CD14-positive monocyte (primary cell): ENCODE data around the gene LDLRAD4. TPM values are rescaled to one million over a fixed set of nuclear protein-coding genes. Genes with fewer than 3 reads are reported as not detected.

Source experiments
- DNase-seq, 3 donors: peaks; one replicate each; pipeline ENCODE4 v3.0.0-alpha.2; 2011 to 2022
- H2AFZ ChIP-seq: 2 replicates; pipeline ENCODE4 v1.6.0; 2012; ENCODE audit warnings: mild to moderate bottlenecking, low read depth, low read length, inconsistent platforms; ENCODE audit not compliant: insufficient read depth, poor library complexity, severe bottlenecking
- H3K27ac ChIP-seq, 2 donors: 1 replicate in 1 of 2; 2 replicates in 1 of 2; pipeline ENCODE4 v1.5.1; 2012 to 2013; ENCODE audit warnings: low read length in 2 of 2, control low read depth in 1 of 2, inconsistent platforms in 1 of 2, low read depth in 1 of 2, mild to moderate bottlenecking in 1 of 2
- H3K27me3 ChIP-seq, 2 donors: one replicate each; pipeline versions ENCODE4 v1.6.0 to v1.6.1; 2011 to 2013; ENCODE audit warnings: low read length in 2 of 2; ENCODE audit not compliant: control insufficient read depth in 2 of 2, insufficient read depth in 2 of 2
- H3K36me3 ChIP-seq, 2 donors: replicated peaks in 1 of 2; 1 replicate in 1 of 2; 2 replicates in 1 of 2; pipeline versions ENCODE4 v1.5.1 to v1.6.1; 2012 to 2013; ENCODE audit warnings: low read length in 2 of 2, control low read depth in 1 of 2, inconsistent platforms in 1 of 2, mild to moderate bottlenecking in 1 of 2; ENCODE audit not compliant: insufficient read depth in 2 of 2, control insufficient read depth in 1 of 2
- H3K4me1 ChIP-seq, 2 donors: 1 replicate in 1 of 2; 2 replicates in 1 of 2; pipeline versions ENCODE4 v1.5.1 to v1.6.1; 2012 to 2013; ENCODE audit warnings: low read length in 2 of 2, control low read depth in 1 of 2, inconsistent platforms in 1 of 2, mild to moderate bottlenecking in 1 of 2, moderate library complexity in 1 of 2; ENCODE audit not compliant: insufficient read depth in 2 of 2, control insufficient read depth in 1 of 2
- H3K4me2 ChIP-seq: replicated peaks from 2 replicates; pipeline ENCODE3; 2012; ENCODE audit warnings: low read length, moderate library complexity, mild to moderate bottlenecking; ENCODE audit not compliant: poor library complexity, severe bottlenecking; ENCODE audit errors: extremely low read depth
- H3K4me3 ChIP-seq, 3 experiments: fragments of 200-600 bp in 1 of 3; sonication (generic) in 1 of 3; replicated peaks in 1 of 3; 1 replicate in 2 of 3; 2 replicates in 1 of 3; pipeline ENCODE4 v1.5.1; 2011 to 2013; ENCODE audit warnings: low read length in 3 of 3, mild to moderate bottlenecking in 3 of 3, control low read depth in 2 of 3, low read depth in 2 of 3, inconsistent platforms in 1 of 3, moderate library complexity in 1 of 3
- H3K79me2 ChIP-seq: 2 replicates; pipeline ENCODE4 v1.6.0; 2012; ENCODE audit warnings: mild to moderate bottlenecking, control low read depth, inconsistent platforms, low read length, moderate library complexity; ENCODE audit not compliant: insufficient read depth
- H3K9ac ChIP-seq: 2 replicates; pipeline ENCODE4 v1.6.0; 2017; ENCODE audit warnings: low read length, mild to moderate bottlenecking; ENCODE audit not compliant: insufficient read depth, poor library complexity, severe bottlenecking
- H3K9me3 ChIP-seq, 2 donors: replicated peaks in 1 of 2; 1 replicate in 1 of 2; 2 replicates in 1 of 2; pipeline versions ENCODE4 v1.5.1 to v1.6.1; 2012 to 2013; ENCODE audit warnings: low read length in 2 of 2, control low read depth in 1 of 2; ENCODE audit not compliant: control insufficient read depth in 1 of 2, insufficient read depth in 1 of 2
- H4K20me1 ChIP-seq: 2 replicates; pipeline ENCODE4 v1.6.0; 2012; ENCODE audit warnings: mild to moderate bottlenecking, low read length, control low read depth, moderate library complexity; ENCODE audit not compliant: insufficient read depth
- H3K27ac Mint-ChIP-seq, 7 donors: one replicate each; pipeline ENCODE4 v1.8.0; 2020; ENCODE audit warnings: mild to moderate bottlenecking in 7 of 7, mixed read lengths in 7 of 7, moderate library complexity in 6 of 7, inconsistent platforms in 2 of 7
- H3K27me3 Mint-ChIP-seq, 3 donors: one replicate each; pipeline ENCODE4 v1.8.0; 2021 to 2022; ENCODE audit warnings: low read depth in 3 of 3, mild to moderate bottlenecking in 3 of 3, mixed read lengths in 3 of 3, moderate library complexity in 3 of 3, inconsistent platforms in 1 of 3
- H3K36me3 Mint-ChIP-seq, 2 donors: one replicate each; pipeline ENCODE4 v1.8.0; 2020; ENCODE audit warnings: mixed read lengths in 2 of 2, inconsistent platforms in 1 of 2, mild to moderate bottlenecking in 1 of 2
- H3K4me1 Mint-ChIP-seq: one replicate; pipeline ENCODE4 v1.8.0; 2020; ENCODE audit warnings: mild to moderate bottlenecking, mixed read lengths
- H3K4me3 Mint-ChIP-seq, 2 donors: one replicate each; pipeline ENCODE4 v1.8.0; 2020; ENCODE audit warnings: mild to moderate bottlenecking in 2 of 2, mixed read lengths in 2 of 2, moderate library complexity in 1 of 2
- H3K9me3 Mint-ChIP-seq, 7 donors: one replicate each; pipeline ENCODE4 v1.8.0; 2020 to 2022; ENCODE audit warnings: mixed read lengths in 7 of 7, mild to moderate bottlenecking in 6 of 7, moderate library complexity in 6 of 7, inconsistent platforms in 2 of 7
- WGBS: methylation state at CpG from one replicate; pipeline ENCODE4 v1.1.5; 2013; ENCODE audit warnings: missing lambda C conversion rate; ENCODE audit not compliant: insufficient coverage; 5-methylcytosine and 5-hydroxymethylcytosine counted together
- intact Hi-C, 2 donors: fragments of 100-400 bp; cut with micrococcal nuclease; formaldehyde crosslinking; loops; one replicate each; pipeline versions ENCODE4 v1.15.0 to v1.15.1; 2023
- polyA plus RNA-seq, 3 donors: library from polyadenylated mRNA; depleted of rRNA in 1 of 3; unstranded in 2 of 3; stranded (reverse) in 1 of 3; fragments of 300-500 nt in 2 of 3; fragments of >200 nt in 1 of 3; fragmentation: Illumina TruSeq in 2 of 3; gene quantifications; 1 replicate in 2 of 3; 2 replicates in 1 of 3; pipeline ENCODE4 v1.2.3, GENCODE V29; 2012 to 2021
- TF ChIP-seq, protein P1 (sequence below): fragments of 200-600 bp; IDR thresholded peaks from one replicate; pipeline ENCODE4 v1.8.0; 2022; ENCODE audit warnings: antibody characterized with exemption, mild to moderate bottlenecking

LDLRAD4 gene
- polyA plus RNA-seq, 3 donors: 13.5 to 15.4 (median 13.8) TPM

DNA sequence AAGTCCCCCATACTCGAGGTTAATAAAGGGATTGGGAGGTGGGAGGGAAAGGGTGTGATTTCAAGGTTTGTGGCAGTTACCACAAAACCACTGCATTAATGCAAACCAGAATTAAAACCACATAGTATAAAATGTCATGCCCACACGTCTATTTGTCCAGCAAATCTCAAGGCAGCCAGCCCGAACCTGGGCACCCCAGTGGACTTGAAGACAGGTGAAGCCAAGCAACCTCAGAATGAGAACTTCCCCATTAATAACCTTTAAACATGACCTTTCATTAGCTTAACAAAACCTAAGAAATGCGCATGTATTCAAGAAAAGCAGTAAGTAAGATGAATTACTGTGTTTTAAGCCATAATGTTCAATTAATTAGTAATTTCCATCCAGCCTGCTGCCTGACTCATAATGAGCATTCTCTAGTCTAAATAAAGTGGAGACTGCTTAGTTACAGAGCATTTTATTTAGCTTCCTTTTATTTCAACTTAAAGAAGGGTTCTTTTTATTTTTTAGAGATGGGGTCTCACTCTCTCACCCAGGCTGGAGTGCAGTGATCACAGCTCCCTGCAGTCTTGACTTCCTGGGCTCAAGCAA lies 278.2 kb downstream of the LDLRAD4 start:
- peaks cover 40 to 41% of the 10 kb centered on the region in 2 donors for H3K36me3 Mint-ChIP-seq
- 50% methylated on average over 2 of the region's 4 CpGs for WGBS

DNA sequence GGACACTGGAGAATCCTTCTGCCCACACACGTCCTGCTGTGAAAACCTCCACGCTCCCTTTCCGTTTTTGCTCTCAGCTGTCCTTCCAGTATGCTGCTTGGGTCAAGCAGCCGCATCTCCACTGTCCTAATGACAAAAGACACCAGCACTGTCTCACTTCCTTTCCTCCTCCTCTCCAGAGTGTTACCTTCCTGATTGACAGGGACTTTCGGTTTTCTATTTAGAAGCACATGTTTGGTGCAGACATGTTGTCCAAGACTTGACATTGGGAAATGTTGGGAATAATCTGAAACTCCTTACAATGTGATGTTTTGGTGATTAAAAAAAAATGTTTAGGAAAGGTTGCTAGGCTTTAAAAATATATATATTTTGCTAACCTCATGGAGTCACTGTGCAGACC lies 281.2 kb downstream of the LDLRAD4 start:
- H3K9ac ChIP-seq: no peak overlapping the region
- H2AFZ ChIP-seq: no peak overlapping the region
- no peaks in the 10 kb centered on the region for H3K27me3 ChIP-seq
- H3K4me3 Mint-ChIP-seq: no peak overlapping the region
- no peaks in the 10 kb centered on the region for H3K79me2 ChIP-seq
- TF ChIP-seq, protein P1, sequence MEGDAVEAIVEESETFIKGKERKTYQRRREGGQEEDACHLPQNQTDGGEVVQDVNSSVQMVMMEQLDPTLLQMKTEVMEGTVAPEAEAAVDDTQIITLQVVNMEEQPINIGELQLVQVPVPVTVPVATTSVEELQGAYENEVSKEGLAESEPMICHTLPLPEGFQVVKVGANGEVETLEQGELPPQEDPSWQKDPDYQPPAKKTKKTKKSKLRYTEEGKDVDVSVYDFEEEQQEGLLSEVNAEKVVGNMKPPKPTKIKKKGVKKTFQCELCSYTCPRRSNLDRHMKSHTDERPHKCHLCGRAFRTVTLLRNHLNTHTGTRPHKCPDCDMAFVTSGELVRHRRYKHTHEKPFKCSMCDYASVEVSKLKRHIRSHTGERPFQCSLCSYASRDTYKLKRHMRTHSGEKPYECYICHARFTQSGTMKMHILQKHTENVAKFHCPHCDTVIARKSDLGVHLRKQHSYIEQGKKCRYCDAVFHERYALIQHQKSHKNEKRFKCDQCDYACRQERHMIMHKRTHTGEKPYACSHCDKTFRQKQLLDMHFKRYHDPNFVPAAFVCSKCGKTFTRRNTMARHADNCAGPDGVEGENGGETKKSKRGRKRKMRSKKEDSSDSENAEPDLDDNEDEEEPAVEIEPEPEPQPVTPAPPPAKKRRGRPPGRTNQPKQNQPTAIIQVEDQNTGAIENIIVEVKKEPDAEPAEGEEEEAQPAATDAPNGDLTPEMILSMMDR: no peak
- H3K27ac Mint-ChIP-seq: no peak overlapping the region
- no peak for DNase-seq
- H3K4me1 ChIP-seq: no peaks in the 10 kb centered on the region
- H3K4me3 ChIP-seq: no peak overlapping the region
- H3K27me3 Mint-ChIP-seq: peaks cover 0 to 7% (median 0%) of the 10 kb centered on the region in 3 donors
- no peak overlapping the region for H3K4me2 ChIP-seq
- H3K27ac ChIP-seq: no peak overlapping the region
- peaks cover 31 to 36% of the 10 kb centered on the region in 2 donors for H3K36me3 Mint-ChIP-seq
- peaks cover 26 to 27% of the 10 kb centered on the region in 2 donors for H3K9me3 ChIP-seq
- H3K4me1 Mint-ChIP-seq: peaks cover 2% of the 10 kb centered on the region
- WGBS: 97% methylated on average over 4 of the region's 5 CpGs
- H3K9me3 Mint-ChIP-seq: peaks cover 17 to 30% (median 25%) of the 10 kb centered on the region in 7 donors
- peaks cover 3% of the 10 kb centered on the region for H4K20me1 ChIP-seq
- intact Hi-C loops: no loop called here
- H3K36me3 ChIP-seq: peaks cover 6 to 22% of the 10 kb centered on the region in 2 donors

More for the DNA sequence above, 278.2 kb downstream of the LDLRAD4 start:
- Mint-ChIP-seq H3K4me1 (peaks cover 6% of the 10 kb centered on the region), H3K9me3 (peaks cover 17 to 30% (median 25%) of the 10 kb centered on the region in 7 donors), H3K4me3 (no peak overlapping the region), H3K27me3 (peaks cover 0 to 3% (median 0%) of the 10 kb centered on the region in 3 donors), H3K27ac (no peak overlapping the region)
- no peak for DNase-seq
- Histone ChIP-seq H2AFZ (no peak overlapping the region), H3K9me3 (peaks cover 26 to 27% of the 10 kb centered on the region in 2 donors), H3K27ac (no peak overlapping the region), H4K20me1 (peaks cover 7% of the 10 kb centered on the region), H3K4me2 (no peak overlapping the region), H3K9ac (no peak overlapping the region), H3K36me3 (peaks cover 11 to 32% of the 10 kb centered on the region in 2 donors), H3K4me3 (no peak overlapping the region), H3K79me2 (no peaks in the 10 kb centered on the region), H3K27me3 (no peaks in the 10 kb centered on the region), H3K4me1 (no peaks in the 10 kb centered on the region)
- TF ChIP-seq, protein P1: no peak
- intact Hi-C loops: no loop called here
